ENCODE data around the gene RPUSD1. TPM values are rescaled to one million over a fixed set of nuclear protein-coding genes. Genes with fewer than 3 reads are reported as not detected.
A peak's percentile ranks its signal among the peaks of the same experiment; 100 is the strongest.
"Not testable (repeated sequence)": the region's sequence is repeated elsewhere in the genome, so short reads cannot be mapped to it uniquely, and the experiment has no call there.

Gene RPUSD1
- total RNA-seq, 3 donors from 2014 or later: 19.8 to 20.0 (median 19.8) TPM

- DNase-seq: no peak
- H3K4me1 ChIP-seq (ENCODE audit: low read depth): no peaks in the 10 kb centered on the region
- H3K4me3 ChIP-seq: no peak overlapping the region
- intact Hi-C loops (cut with DNase I, micrococcal nuclease): no loop called here
- H3K9me3 ChIP-seq: no peaks in the 10 kb centered on the region
- ATAC-seq: no peak
- H3K36me3 ChIP-seq (ENCODE audit: low read depth): no peaks in the 10 kb centered on the region
- no peak for TF ChIP-seq CTCF (IDR thresholded peaks at IDR 0.05)
Measured at GRCh38 chr16:759110-759910, 28.9 kb downstream of the RPUSD1 start.

- H3K4me1 ChIP-seq (ENCODE audit: low read depth): no peaks in the 10 kb centered on the region
- ATAC-seq (no peak), DNase-seq (no peak)
- no peaks in the 10 kb centered on the region for H3K36me3 ChIP-seq (ENCODE audit: low read depth)
- intact Hi-C loops (cut with DNase I, micrococcal nuclease): no loop called here
- no peak for TF ChIP-seq CTCF (IDR thresholded peaks at IDR 0.05)
- no peaks in the 10 kb centered on the region for H3K9me3 ChIP-seq
- no peak overlapping the region for H3K4me3 ChIP-seq
Measured at GRCh38 chr16:756428-756827, 31.8 kb downstream of the RPUSD1 start.

GRCh38 chr16:754656-755055 is 33.5 kb downstream of the RPUSD1 start:
- ATAC-seq (peak; percentile 21), DNase-seq (no peak)
- Histone ChIP-seq H3K4me3 (no peak overlapping the region), H3K9me3 (no peaks in the 10 kb centered on the region), H3K36me3 (ENCODE audit: low read depth) (no peaks in the 10 kb centered on the region), H3K4me1 (ENCODE audit: low read depth) (no peaks in the 10 kb centered on the region)
- TF ChIP-seq CTCF (IDR thresholded peaks at IDR 0.05): no peak
- intact Hi-C loops (cut with DNase I, micrococcal nuclease): no loop called here

DNA sequence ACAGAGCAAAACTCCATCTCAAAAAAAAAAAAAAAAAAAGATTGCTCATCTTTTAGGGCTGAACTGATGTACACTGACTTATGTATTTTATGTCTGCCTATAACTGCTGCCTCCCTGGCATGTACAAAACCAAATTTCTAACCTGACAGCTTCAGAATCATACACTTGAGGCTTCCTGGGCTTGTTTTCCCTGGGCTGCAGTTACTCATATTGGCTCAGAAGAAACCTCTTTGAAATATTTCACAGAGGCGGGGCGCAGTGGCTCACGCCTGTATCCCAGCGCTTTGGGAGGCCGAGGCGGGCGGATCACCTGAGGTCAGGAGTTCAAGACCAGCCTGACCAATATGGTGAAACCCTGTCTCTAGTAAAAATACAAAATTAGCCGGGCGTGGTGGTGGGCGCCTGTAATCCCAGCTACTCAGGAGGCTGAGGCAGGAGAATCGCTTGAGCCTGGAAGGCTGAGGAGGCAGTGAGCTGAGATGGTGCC is 34.0 kb downstream of the RPUSD1 start:
- DNase-seq; H3K4me1 ChIP-seq (ENCODE audit: low read depth); H3K9me3 ChIP-seq; H3K36me3 ChIP-seq (ENCODE audit: low read depth); H3K4me3 ChIP-seq; intact Hi-C loops (cut with DNase I, micrococcal nuclease); ATAC-seq: not testable (repeated sequence)

GRCh38 chr16:752007-752312 is 36.2 kb downstream of the RPUSD1 start:
- DNase-seq (no peak), ATAC-seq (no peak)
- Histone ChIP-seq H3K4me1 (ENCODE audit: low read depth) (no peaks in the 10 kb centered on the region), H3K4me3 (no peak overlapping the region), H3K36me3 (ENCODE audit: low read depth) (no peaks in the 10 kb centered on the region), H3K9me3 (no peaks in the 10 kb centered on the region)
- no peak for TF ChIP-seq CTCF (IDR thresholded peaks at IDR 0.05)
- intact Hi-C loops (cut with DNase I, micrococcal nuclease): no loop called here

- DNase-seq: peak in 1 of 3 donors; percentile 43
- H3K4me3 ChIP-seq: no peak overlapping the region
- intact Hi-C loops (cut with DNase I, micrococcal nuclease): no loop called here
- no peak for ATAC-seq
- no peaks in the 10 kb centered on the region for H3K36me3 ChIP-seq (ENCODE audit: low read depth)
- no peaks in the 10 kb centered on the region for H3K4me1 ChIP-seq (ENCODE audit: low read depth)
- no peaks in the 10 kb centered on the region for H3K9me3 ChIP-seq
- TF ChIP-seq CTCF (IDR thresholded peaks at IDR 0.05): no peak
Measured at GRCh38 chr16:751152-752006, 36.8 kb downstream of the RPUSD1 start.

Data from mucosa of descending colon (tissue), 3 donors.